ENCODE results near the gene OR5F1. TPM values are rescaled to one million over a fixed set of nuclear protein-coding genes. Genes with fewer than 3 reads are reported as not detected.

The OR5F1 gene
- total RNA-seq, 1 experiment from 2014 or later, result not detected

DNA sequence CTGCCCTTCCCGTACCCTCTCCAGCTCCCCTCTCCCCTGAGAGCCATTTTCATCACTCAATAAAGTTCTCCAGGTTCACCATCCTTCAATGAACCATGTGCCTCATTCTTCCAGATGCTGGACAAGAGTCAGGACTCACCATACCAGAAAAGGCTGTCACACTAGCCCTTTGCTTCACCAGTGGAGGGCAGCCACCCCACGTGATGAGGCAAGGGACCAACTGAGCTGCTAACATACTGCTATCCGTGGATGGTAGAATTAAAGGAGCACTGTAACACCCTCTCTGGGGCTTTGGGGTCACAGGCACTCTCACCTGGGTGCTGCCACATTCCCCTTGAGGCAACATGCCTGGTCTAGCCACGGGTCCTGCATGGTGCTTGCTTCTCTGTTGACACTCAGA is 45.1 kb downstream of the OR5F1 start:
- no peaks in the 10 kb centered on the region for H3K9me3 ChIP-seq
- no peaks in the 10 kb centered on the region for H3K36me3 ChIP-seq (ENCODE audit: control insufficient read depth, insufficient read depth, low read length)
- H3K9me3 Mint-ChIP-seq (ENCODE audit: unreplicated experiment), result peaks cover 30% of the 10 kb centered on the region
- intact Hi-C loops (cut with micrococcal nuclease; ENCODE audit: unreplicated experiment), result loop anchor here (10.0 kb wide), 1 partner anchor 445 kb away; no protein-coding TSS in a partner anchor
- H3K4me3 ChIP-seq (ENCODE audit: low read depth, low read length), result no peak overlapping the region
- POLR2A ChIA-PET, result no interaction called here
- no peaks in the 10 kb centered on the region for H3K27me3 Mint-ChIP-seq (ENCODE audit: insufficient read depth, unreplicated experiment)
- TF ChIP-seq, protein P1, sequence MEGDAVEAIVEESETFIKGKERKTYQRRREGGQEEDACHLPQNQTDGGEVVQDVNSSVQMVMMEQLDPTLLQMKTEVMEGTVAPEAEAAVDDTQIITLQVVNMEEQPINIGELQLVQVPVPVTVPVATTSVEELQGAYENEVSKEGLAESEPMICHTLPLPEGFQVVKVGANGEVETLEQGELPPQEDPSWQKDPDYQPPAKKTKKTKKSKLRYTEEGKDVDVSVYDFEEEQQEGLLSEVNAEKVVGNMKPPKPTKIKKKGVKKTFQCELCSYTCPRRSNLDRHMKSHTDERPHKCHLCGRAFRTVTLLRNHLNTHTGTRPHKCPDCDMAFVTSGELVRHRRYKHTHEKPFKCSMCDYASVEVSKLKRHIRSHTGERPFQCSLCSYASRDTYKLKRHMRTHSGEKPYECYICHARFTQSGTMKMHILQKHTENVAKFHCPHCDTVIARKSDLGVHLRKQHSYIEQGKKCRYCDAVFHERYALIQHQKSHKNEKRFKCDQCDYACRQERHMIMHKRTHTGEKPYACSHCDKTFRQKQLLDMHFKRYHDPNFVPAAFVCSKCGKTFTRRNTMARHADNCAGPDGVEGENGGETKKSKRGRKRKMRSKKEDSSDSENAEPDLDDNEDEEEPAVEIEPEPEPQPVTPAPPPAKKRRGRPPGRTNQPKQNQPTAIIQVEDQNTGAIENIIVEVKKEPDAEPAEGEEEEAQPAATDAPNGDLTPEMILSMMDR (IDR thresholded peaks at IDR 0.05; ENCODE audit: insufficient read depth in 1 of 2, low read depth in 1 of 2, low read length in 1 of 2, severe bottlenecking in 1 of 2, unreplicated experiment in 1 of 2), result no peak
- BruUV-seq (replicated peaks), result no TSS peak
- no peaks in the 10 kb centered on the region for H3K27me3 ChIP-seq (replicated peaks; ENCODE audit: control insufficient read depth, insufficient read depth, low read length)
- no peaks in the 10 kb centered on the region for H3K4me1 ChIP-seq
- H3K27ac Mint-ChIP-seq (ENCODE audit: unreplicated experiment), result no peak overlapping the region
- H3K4me3 Mint-ChIP-seq (ENCODE audit: unreplicated experiment), result no peak overlapping the region
- H3K36me3 Mint-ChIP-seq (ENCODE audit: insufficient read depth, unreplicated experiment), result peaks cover 6% of the 10 kb centered on the region
- H3K4me1 Mint-ChIP-seq (ENCODE audit: low read depth, unreplicated experiment), result no peaks in the 10 kb centered on the region
- CTCF ChIA-PET, result no interaction called here
- peak in 1 of 2 experiments; percentile 23 for DNase-seq

Other genes with a start within 250 kb of the OR5F1 start
- gene OR5D13, start 221.2 kb downstream of the OR5F1 start, total RNA-seq (2022), result not detected in 2 replicates
- gene OR5D14, start 199.1 kb downstream of the OR5F1 start, total RNA-seq (2022), result not detected in 2 replicates
- not detected in 2 replicates for gene OR5L1, start 183.3 kb downstream of the OR5F1 start, total RNA-seq (2022)
- not detected in 2 replicates for gene OR5D18, start 175.0 kb downstream of the OR5F1 start, total RNA-seq (2022)
- gene OR5L2, start 167.4 kb downstream of the OR5F1 start, total RNA-seq (2022), result not detected in 2 replicates
- not detected in 2 replicates for gene OR5D16, start 155.9 kb downstream of the OR5F1 start, total RNA-seq (2022)
- gene TRIM51, start 111.3 kb downstream of the OR5F1 start, total RNA-seq (2022), result not detected in 2 replicates
- not detected in 2 replicates for gene OR5W2, start 80.0 kb downstream of the OR5F1 start, total RNA-seq (2022)
- gene OR5I1, start 58.2 kb downstream of the OR5F1 start, total RNA-seq (2022), result not detected in 2 replicates
- gene OR10AG1, start 24.7 kb downstream of the OR5F1 start, total RNA-seq (2022), result not detected in 2 replicates
- gene OR5AS1, start 33.0 kb upstream of the OR5F1 start, total RNA-seq (2022), result not detected in 2 replicates
- not detected in 2 replicates for gene OR8I2, start 98.7 kb upstream of the OR5F1 start, total RNA-seq (2022)
- gene OR8H2, start 109.1 kb upstream of the OR5F1 start, total RNA-seq (2022), result not detected in 2 replicates
- gene OR8H3, start 127.7 kb upstream of the OR5F1 start, total RNA-seq (2022), result not detected in 2 replicates
- gene OR8J3, start 145.6 kb upstream of the OR5F1 start, total RNA-seq (2022), result not detected in 2 replicates
- gene OR8K5, start 165.7 kb upstream of the OR5F1 start, total RNA-seq (2022), result not detected in 2 replicates
- gene OR5J2, start 182.0 kb upstream of the OR5F1 start, total RNA-seq (2022), result not detected in 2 replicates
- gene OR5T2, start 239.6 kb upstream of the OR5F1 start, total RNA-seq (2022), result not detected in 2 replicates

Data from Caco-2 (cell line).